PFSK-1 (cell line): ENCODE data around the gene PA2G4.

Experiments
- FOXP2 ChIP-seq: optimal IDR thresholded peaks from 2 replicates; pipeline ENCODE3; 2011; ENCODE audit warnings: borderline replicate concordance, control low read depth, inconsistent platforms; ENCODE audit not compliant: insufficient read depth; ENCODE audit errors: extremely low read length, extremely low read depth
- POLR2AphosphoS5 ChIP-seq: IDR thresholded peaks from 2 replicates; pipeline ENCODE4 v1.6.1; 2012; ENCODE audit warnings: low read depth, mild to moderate bottlenecking, control low read depth, low read length, moderate library complexity
- REST ChIP-seq, 2 experiments: IDR thresholded peaks; 2 replicates each; pipeline versions ENCODE4 v1.6.1 to v1.8.0; 2011 to 2012; ENCODE audit warnings: low read depth in 2 of 2, low read length in 2 of 2, control low read depth in 1 of 2, inconsistent platforms in 1 of 2, mild to moderate bottlenecking in 1 of 2, moderate library complexity in 1 of 2; ENCODE audit not compliant: insufficient read depth in 1 of 2
- SIN3A ChIP-seq: IDR thresholded peaks from 2 replicates; pipeline ENCODE4 v1.6.1; 2012; ENCODE audit warnings: mild to moderate bottlenecking, low read length, moderate library complexity, borderline replicate concordance; ENCODE audit not compliant: insufficient read depth
- TAF1 ChIP-seq: IDR thresholded peaks from 2 replicates; pipeline ENCODE4 v1.6.1; 2012; ENCODE audit warnings: low read length, control low read depth, borderline replicate concordance; ENCODE audit not compliant: insufficient read depth

Gene PA2G4

DNA sequence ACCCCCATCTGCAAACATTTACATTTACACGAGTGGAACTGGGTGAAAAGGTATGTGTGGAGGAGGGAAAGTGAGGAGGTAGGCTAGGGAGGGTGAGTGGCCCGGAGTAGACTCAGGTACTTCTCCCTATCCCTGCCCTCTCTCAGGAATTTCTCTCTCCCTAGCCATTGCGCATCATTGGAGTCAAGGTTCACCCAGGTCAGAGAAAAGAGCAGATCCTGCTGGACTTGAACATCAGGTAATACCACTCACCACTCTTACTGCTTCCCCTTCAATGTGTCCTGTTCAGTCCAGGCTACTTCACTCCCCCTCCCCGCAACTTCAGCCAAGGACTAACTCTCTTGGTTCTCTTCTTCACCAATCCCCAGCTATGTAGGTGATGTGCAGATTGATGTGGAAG, 26.5 kb downstream of the PA2G4 start:
- TF ChIP-seq SIN3A (no peak), FOXP2 (no peak), TAF1 (no peak), REST (IDR thresholded peaks at IDR 0.05; ENCODE audit: insufficient read depth in 1 of 2, low read depth in 2 of 2, low read length in 2 of 2) (no peak), POLR2AphosphoS5 (no peak)

DNA sequence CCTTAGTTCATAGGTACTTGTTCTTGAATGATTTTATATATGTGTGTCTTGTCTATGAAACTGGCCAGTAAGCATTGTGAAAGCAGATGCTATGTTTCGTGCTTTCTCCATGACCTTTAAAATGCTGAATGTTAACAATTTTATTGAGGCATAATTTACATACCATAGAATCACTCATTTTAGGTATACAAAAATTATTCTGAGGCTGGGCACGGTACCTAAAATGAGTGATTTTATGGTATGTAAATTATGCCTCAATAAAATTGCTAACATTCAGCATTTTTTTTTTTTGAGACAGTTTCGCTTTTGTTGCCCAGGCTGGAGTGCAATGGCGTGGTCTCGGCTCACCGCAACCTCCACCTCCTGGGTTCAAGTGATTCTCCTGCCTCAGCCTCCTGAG, 30.5 kb downstream of the PA2G4 start:
- TF ChIP-seq FOXP2 (no peak), TAF1 (no peak), SIN3A (no peak), REST (IDR thresholded peaks at IDR 0.05; ENCODE audit: insufficient read depth in 1 of 2, low read depth in 2 of 2, low read length in 2 of 2) (no peak), POLR2AphosphoS5 (no peak)

- no peak for TF ChIP-seq TAF1
These were observed 33.7 kb downstream of the PA2G4 start for GRCh38 chr12:56137853-56138571.

DNA sequence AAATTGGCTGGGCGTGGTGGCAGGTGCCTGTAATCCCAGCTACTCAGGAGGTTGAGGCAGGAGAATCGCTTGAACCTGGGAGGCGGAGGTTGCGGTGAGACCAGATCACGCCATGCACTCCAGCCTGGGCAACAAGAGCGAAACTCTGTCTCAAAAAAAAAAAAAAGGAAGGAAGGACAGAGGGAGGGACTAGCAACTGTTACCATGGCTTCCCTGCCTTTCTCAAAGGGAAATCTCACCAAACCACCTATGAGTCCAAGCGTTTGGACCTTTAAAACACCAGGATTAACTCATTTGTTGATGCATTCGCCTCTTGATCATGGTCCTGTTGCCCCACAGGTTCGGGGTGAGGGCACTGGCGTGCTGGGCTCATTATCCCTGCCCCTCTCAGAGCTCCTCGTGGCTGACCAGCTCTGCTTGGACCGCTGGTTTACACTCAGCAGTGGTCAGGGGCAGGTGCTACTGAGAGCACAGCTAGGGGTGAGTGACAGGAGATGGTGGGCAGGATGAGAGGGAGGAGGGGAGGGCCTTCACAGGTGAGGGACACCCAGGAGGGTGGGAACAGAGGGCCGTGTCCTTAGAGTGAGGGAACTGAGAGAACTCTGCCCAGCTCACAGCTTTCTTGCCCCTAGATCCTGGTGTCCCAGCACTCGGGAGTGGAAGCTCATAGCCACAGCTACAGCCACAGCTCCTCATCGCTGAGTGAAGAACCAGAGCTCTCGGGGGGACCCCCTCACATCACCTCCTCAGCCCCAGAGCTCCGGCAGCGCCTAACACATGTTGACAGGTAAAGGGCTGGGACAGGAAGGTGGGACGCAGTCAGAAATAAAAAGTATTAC, 37.8 kb downstream of the PA2G4 start:
- TF ChIP-seq TAF1 = no peak
- TF ChIP-seq POLR2AphosphoS5 = no peak
- TF ChIP-seq SIN3A = no peak
- no peak for TF ChIP-seq REST (IDR thresholded peaks at IDR 0.05; ENCODE audit: insufficient read depth in 1 of 2, low read depth in 2 of 2, low read length in 2 of 2)
- TF ChIP-seq FOXP2 = no peak

DNA sequence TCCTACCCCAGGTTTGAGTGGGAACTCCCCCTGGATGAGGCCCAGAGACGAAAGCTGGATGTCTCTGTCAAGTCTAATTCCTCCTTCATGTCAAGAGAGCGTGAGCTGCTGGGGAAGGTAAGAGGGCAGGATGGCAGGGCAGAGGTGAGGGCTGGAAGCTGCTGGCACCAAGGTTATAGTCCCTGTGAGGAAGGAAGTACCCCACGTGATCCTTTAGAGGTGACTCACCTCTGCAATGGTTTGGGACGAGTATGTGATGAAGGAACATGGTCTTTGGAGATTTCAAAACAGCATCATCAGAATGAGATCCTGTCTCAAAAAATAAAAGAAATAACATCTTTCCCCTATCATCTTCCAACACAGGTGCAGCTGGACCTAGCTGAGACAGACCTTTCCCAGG, 38.9 kb downstream of the PA2G4 start:
- no peak for TF ChIP-seq SIN3A
- TF ChIP-seq TAF1 = no peak
- TF ChIP-seq FOXP2 = no peak
- no peak for TF ChIP-seq REST (IDR thresholded peaks at IDR 0.05; ENCODE audit: insufficient read depth in 1 of 2, low read depth in 2 of 2, low read length in 2 of 2)
- no peak for TF ChIP-seq POLR2AphosphoS5
